Endothelial cell of umbilical vein (primary cell): ENCODE measurements around the gene ZFP1.
"Not testable (repeated sequence)": the region's sequence is repeated elsewhere in the genome, so short reads cannot be mapped to it uniquely, and the experiment has no call there.

ENCODE experiments used
- CTCF ChIP-seq, 2 donors: IDR thresholded peaks; 1 replicate in 1 of 2; 2 replicates in 1 of 2; pipeline ENCODE4 v1.5.1; 2011; ENCODE audit warnings: low read length in 2 of 2, mild to moderate bottlenecking in 2 of 2, moderate library complexity in 2 of 2, control low read depth in 1 of 2, inconsistent platforms in 1 of 2, low read depth in 1 of 2; ENCODE audit not compliant: insufficient read depth in 1 of 2; ENCODE audit errors: extremely low read depth in 1 of 2
- JUN ChIP-seq: IDR thresholded peaks from 2 replicates; pipeline ENCODE4 v1.6.1; 2011; ENCODE audit warnings: borderline replicate concordance, low read depth; ENCODE audit not compliant: insufficient read length, insufficient read depth
- POLR2A ChIP-seq: IDR thresholded peaks from 2 replicates; pipeline ENCODE4 v1.6.1; 2012; ENCODE audit warnings: low read depth, mild to moderate bottlenecking, control low read depth, low read length
- POLR2AphosphoS5 ChIP-seq: IDR thresholded peaks from 2 replicates; pipeline ENCODE4 v1.6.1; 2012; ENCODE audit warnings: low read depth, mild to moderate bottlenecking, control low read depth, low read length, moderate library complexity; ENCODE audit not compliant: insufficient read depth

GRCh38 chr16:75209514-75209913, 61.2 kb downstream of the ZFP1 start:
- TF ChIP-seq POLR2A; JUN; POLR2AphosphoS5; CTCF (IDR thresholded peaks at IDR 0.05; ENCODE audit: extremely low read depth in 1 of 2, insufficient read depth in 1 of 2, low read depth in 1 of 2, low read length in 2 of 2): not testable (repeated sequence)
